Inferior parietal cortex (tissue), 1 donor: ENCODE measurements around the gene OR8D2.
"Not testable (repeated sequence)": the region's sequence is repeated elsewhere in the genome, so short reads cannot be mapped to it uniquely, and the experiment has no call there.

Source experiments
- DNase-seq: peaks from one replicate; pipeline ENCODE4 v3.0.0-alpha.2; 2016; ENCODE audit errors: extremely low spot score

OR8D2 gene

DNA sequence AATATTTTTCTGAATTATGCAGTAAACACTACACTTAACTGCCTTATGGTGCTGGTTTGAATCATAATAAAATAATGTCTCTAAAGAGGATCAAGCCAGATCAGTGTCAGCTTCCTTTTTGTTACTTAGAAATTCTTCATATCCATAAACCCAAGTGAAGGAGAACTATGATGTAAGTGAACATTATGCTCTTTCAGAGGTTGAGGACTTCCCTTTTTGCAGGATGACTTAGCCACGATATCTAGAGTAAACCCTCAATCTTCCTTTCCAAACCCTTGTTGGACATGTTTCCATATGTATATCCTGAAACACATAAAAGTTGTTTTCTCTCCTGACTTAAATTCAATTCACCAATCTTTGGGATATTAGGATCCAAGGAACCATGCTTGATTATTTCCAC lies 25.3 kb downstream of the OR8D2 start:
- DNase-seq, result no peak

DNA sequence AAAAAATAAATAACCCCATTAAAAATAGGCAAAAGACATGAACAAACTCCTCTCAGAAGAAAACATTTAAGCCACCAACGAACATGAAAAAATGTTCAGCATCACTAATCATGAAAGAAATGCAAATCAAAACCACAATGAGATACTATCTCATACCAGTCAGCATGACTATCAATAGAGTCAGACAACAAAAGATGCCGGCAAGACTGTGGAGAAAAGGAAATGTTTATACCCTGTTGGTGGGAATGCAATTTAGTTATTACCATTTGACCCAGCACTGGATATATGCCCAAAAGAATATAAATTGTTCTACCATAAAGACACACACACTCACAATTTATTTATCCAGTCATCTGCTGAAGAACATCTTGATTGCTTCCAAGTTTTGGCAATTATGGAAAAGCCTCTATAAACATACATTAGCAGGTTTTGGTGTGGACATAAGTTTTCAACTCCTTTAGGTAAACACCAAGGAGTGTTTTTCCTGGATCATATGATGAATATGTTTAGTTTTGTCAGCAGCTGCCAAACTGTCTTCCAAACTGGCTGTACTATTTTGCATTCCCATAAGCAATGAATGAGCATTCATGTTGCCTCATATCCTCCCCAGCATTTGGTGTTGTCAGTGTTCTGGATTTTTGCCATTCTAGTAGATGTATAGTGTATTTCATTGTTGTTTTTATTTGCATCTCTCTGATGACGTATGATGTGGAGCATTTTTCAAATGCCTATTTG lies 34.2 kb downstream of the OR8D2 start:
- no peak for DNase-seq

DNA sequence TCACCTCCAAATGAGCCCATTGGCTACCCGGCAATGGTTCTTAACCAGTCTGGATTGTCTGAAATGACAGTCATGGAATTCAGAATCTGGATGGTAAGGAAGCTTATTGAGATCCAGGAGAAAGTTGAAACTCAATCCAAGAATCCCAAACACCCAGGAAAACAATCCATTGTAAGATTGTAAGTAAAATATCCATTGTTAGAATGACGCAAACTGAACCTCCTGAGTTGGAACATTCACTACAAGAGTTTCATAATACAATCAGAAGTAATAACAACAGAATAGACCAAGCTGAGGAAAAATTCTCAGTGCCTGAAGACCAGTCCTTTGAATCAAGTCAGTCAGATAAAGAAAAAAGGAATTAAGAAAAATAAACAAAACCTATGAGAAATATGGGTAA lies 41.7 kb downstream of the OR8D2 start:
- no peak for DNase-seq

DNA sequence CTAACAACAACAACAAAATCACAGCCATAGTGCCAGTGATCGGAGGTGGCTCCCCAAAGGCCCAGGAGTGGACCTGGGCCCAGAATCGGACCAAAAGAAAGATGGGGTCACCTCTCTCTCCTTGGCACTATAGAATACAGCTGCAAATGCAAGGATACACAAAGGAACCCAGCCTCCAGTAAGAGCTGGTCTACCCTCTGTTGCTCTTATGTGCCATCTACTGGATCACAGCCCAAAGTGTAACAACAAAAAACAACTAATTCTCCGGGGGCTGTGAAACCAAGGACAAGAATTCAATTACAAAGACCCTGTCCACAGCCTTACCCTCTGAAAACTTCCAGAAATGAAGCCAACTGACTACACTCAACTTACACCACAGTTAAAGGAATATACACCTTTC lies 42.2 kb downstream of the OR8D2 start:
- no peak for DNase-seq

DNA sequence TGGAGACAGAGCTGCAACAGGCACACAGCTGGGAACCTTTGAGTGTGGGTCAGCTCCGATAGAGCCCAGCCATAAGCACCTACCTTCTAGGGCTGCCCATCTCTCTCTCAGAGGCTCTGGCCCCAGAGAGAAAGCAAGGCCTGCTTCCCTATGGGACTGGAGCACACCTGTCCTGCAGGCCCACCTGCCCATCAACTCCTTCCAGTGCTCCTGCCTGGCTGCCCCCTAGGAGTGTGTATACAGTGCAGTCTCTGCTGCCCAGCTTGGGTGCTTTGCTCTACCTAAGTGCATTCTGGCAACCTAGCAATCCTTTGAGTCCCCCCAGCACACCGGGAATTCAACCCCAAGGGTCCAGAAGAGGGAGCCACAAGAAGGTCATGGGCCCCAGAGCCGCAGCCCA lies 42.8 kb downstream of the OR8D2 start:
- DNase-seq, result no peak

DNA sequence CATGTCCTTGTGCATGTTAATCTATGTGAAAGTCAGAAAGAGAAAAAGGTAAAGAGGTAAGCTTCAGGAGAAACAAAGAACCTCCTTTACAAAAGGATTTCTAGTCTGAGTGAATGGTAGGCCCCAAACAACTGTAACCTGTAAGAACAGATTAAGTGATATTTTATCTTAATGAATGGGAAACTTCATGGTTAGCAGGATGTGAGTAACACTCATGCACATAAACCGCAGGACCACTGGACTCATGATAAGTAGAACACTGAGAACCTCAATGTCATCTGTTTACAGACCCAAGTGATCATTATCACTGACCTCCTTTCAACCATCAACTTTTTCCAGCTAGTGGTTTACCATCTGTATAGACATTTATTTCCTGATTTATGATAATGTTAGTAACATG lies 43.9 kb downstream of the OR8D2 start:
- DNase-seq, result no peak

DNA sequence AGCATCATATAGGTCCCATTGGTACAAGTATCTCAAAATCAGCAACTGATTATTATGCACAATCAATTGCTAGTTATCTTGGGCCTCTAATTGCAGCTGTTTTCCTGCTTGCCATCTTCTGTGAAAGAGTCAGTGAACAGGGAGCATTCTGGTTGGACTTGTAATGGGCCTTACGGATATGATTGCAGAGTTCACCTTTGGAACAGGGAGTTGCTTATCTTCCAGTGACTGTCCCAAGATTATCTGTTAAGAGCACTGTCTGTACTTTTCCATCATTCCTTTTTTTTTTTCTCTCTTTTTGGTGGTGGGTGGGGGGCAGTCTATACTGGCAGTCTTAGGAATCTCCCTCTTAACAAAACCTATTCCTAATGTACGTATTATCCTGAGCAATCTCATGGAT lies 46.0 kb downstream of the OR8D2 start:
- DNase-seq, result no peak

DNA sequence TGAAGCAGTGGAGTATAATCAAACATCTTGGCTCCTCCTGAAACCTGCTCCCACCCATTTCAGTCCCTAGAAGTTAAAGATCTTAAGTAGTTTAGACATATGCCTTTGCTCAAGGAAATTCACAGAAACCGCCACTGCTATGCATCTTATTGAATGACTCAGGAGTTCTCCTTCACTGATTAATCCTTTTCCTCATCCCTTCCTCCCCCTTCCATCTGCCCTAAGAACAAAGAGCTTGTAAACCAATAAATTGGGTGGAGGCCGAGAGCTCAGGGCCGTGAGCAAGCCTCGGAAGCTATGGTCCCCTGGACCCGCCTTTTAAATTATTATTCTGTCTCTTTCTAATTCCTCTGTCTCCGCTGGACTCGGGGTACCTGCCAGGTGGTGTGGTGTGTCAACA lies 49.1 kb downstream of the OR8D2 start:
- DNase-seq, result not testable (repeated sequence)
